DMS153 (cell line): Measurements from ENCODE around the gene FGD5.

Experiments used
- DNase-seq: peaks from one replicate; lab custom pipeline; 2025; lab: John Stamatoyannopoulos, UW

FGD5 gene

DNA sequence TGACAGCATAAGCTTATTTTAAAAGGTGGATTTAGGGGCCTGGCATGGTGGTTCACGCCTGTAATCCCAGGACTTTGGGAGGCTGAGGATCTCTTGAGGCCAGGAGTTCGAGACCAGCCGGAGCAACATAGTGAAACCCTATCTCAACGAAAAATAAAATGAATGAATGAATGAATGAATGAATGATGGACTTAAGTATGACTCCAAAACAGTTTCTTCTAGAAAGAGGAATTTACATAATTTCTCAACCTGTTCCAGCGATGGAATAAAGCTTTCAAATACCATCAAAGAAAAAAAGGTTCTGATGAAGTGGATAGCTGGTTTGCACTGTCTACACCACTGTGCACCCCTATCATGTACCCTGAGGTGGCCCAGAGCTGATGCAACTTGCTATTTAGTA lies 108.5 kb downstream of the FGD5 start:
- DNase-seq, result no peak

DNA sequence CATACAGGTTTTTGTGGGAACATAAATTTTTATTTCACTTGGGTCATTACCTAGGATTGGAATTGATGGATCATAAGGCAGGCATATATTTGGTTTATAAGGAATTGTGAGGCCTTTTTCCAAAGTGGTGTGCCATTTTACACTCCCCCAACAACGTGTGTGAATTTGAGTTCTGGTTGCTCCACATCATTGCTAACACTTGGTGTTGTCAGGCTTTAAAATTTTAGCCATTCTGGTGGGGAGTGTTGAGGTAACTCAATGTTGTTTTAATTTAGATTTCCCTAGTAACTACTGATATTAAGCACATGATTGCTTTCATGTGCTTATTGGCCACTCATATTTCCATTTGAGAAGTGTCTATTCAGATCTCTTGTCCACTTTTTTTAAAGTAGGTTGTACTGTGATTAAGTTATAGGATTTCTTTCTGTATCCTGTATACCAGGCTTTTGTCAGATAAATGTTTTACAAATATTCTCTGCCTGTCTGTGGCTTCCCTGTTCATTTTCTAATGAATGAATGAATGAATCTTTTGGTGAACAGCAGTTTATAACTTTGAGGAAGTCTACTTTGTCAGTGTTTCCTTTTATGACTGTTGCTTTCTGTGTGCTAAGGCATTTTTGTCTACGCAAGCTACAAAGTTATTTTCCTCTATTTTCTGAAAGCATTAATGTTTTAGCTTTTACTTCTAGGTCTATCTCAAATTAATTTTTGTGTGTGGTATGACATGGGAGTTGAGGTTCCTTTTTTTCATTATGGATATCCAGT lies 110.7 kb downstream of the FGD5 start:
- DNase-seq, result no peak

DNA sequence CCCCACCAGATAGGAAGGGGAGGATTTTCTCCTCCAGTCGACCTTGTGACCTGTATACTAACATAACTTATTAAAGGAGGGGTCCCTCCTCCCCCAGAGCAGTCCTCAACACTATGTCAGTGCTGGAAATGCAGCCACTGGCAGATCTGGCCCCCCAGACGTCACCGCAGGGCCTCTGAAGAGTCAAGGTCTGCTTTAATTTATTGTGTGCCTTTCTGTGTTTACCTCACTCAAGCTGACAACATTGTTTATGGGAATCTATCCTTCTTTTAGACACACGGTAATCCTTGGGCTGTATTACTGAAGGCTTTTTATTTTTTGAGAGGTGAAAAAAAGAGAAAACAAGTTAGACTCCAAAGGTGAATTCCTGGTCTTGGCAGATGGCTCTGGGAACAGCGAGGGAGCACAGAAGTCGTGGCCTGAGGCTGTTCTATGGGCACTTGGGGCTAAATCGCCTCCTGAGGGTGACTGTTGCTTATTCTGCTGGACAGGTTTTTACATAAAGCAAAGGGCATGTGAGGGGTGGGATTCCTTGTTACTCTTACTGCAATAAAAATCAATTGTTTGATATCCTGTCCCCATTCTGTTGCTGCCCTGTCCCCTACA lies 115.2 kb downstream of the FGD5 start:
- no peak for DNase-seq

DNA sequence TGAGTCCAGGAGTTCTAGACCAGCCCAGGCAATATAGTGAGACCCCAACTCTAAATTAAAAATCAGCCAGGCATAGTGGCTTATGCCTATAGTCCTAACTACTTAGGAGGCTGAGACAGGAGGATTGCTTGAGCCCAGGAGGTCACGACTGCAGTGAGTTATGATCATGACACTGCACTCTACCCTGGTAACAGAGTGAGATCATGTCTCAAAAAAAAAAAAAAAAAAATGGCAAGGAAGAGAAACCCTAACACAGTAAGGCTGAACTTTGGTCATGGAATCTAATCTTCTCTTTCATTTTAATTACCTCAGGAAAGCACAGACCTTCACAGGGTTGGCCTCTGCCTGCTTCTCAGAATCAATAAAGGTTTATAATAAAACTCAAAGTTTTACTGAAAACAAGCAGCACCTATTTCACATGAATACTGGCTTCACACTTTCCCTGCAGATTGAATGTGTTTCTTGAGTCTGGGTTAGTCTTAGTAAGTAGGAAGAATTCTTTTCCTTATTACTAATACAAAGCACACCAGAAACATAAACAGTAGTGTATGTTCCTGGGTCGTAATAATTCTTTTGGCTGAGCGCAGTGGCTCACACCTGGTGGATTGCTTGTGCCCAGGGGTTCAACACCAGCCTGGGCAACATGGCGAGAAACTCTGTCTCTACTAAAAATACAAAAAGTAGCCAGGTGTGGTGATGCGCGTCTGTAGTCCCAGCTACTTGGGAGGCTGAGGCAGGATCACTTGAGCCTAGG lies 117.0 kb downstream of the FGD5 start:
- no peak for DNase-seq

DNA sequence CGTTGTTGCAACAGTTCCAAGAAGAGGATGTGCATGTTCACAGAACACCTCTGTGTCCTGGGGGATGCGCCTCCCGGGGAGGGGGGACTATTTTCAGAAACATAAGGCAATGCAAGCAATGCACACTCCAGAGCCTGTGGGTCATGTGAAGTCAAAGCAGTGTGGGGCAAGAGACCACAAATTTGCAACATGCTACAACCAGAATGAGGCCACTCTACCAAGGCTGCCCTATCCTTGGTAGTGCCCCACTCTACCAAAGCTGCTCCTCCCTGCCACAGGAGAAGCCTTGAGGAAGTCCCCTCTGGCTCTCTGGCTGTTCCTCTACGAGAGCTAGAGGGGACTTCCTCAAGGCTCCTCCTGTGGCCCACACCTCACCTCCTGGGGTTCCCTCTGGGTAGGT lies 120.2 kb downstream of the FGD5 start:
- no peak for DNase-seq

DNA sequence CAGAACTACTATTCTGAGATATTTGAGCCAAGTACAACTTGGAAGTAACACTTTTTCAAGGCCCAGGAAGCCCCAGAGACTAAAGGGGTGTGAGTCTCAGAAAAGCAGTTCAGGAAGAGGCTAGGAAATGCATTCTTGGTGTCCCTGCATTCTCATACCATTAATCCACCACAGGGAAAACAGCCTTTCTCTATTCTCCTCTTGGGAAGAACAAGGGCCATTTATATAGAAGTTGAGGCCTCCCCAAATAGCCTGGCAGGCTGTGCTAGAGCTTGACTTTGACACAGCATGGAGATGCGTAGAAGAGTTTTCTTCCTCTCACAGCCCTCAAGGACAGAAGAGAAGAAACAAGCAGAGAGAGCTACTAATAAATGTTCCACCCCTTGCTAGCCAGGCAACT lies 123.1 kb downstream of the FGD5 start:
- DNase-seq, result no peak

DNA sequence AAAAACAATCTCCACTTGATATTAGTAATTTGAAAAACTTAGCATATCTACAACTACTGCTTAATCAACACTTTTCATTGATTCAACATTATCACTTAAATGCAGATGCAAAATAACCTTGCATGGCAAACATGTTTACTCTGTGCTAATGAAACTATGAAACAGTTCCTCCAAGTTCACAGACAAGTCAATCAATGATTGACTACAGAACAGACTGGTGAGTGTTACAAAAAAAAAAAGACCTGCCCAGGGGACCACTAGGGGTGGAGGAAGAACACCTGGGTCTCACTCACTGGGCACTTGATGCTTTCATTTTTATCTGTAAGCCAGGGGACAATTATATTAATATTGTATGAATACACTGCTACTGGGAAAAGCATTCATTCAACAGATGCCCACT lies 124.3 kb downstream of the FGD5 start:
- no peak for DNase-seq

DNA sequence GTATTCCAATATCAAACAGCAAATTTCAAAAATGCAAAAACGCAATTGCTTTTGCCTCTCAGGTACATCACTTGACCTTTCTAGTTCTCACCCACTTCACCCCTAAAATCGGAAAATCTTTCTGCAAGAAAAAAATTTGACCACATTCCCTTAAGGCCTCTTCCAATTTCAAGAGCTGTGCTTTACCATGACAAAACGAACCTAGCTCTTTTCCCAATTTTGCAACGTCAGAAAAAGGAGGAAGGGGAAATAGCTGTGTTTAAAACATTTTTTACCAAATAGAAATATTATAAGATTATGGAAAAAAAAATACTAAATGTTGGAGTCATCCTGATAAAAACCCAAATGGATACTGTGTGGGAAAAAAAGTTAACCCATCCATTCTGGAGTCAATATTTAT lies 127.5 kb downstream of the FGD5 start:
- no peak for DNase-seq

DNA sequence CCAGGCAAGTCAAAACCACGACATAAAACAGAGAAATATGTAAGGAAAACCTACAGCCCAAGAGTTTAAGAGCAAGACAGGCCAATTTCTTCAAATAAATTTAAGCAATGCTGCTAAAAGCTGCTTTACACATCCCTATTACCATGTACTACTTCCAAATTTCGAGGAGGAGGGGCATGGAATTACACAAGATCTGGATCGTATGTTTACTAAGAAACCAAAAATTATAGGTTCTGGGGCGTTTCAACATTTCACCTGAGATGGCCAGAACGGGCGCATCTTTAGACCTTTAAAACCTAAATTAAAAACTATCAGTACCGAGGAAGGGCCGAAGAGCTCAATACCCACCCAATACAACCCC lies 128.0 kb downstream of the FGD5 start:
- no peak for DNase-seq

DNA sequence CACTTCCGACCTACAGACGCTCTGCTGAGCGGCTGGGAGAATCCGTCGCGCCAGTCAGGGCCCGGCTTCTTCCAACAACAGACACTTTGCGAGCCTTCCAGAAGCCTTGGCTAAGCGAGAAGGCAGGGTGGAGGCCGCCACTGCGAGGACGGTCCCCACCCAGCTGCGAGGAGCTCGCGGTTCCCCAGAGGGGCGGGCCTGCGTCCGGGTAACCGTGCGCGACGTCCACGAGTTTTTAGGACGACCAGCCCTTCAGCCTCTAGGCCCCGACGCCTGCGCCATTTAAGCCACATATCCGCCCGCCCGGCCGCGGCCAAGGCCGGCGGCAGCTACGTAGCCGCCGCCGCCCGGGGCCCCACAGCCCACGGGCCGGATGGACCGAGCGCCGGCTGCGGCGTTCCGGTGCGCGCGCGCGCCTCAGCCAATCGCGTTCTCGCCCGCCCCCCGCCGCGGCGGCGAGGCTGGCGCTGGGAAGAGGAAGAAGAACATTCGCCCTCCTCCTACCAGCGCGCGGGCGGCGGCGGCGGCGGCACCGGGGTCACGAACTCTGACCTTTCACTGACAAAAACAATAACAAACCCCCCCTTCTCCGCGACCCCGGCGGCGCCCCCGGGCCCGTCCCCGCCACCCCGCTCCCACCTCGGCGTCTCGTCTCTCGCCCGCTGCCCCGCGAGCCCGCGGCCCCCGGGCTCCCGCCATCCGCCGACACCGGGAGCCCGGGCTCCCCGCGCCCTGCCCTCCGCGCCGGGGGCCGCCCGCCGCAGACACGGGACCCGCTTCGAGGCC lies 128.5 kb downstream of the FGD5 start, which contains the start of gene NR2C2:
TSS of gene NR2C2 (plus strand) at position 484 of the 786 bp plus-strand sequence. CDS start 56,332 bp downstream, outside the sequence.
- peak; percentile 20 for DNase-seq

DNA sequence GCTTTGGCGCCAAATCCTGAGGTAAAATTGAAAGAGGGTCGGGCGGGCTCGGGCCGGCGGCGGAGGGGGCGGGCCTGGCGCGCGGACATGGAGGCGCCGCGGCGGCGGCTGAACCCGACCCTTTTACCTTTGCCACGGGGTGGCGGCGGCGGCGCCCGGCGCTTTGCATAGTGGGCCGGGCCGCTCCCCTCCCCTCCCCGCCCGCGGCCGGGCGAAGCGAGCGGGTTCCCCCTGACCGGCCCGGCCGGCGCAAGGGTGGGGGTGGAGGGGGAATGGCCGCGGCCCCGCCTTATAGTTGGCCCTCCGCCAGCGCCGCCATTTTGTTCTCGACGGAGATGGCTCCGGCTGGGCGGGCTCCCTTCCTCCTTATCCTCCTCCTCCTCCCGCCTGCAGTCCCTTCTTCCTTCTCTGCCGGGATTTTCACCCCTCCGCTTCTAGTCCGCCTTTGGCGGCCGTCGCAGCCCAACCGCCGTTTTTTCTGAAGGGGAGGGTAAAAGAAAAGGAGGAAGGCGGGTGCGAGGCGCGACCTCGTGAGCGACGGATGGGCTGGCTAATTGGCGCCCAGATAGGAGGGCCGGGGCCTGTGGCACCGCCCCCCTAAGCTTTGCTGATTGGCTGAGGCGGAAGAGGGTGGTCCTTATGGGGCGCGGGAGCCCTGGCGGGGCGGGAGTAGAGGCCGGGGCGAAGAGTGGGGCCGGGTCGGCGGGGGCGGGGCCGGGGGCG lies 129.3 kb downstream of the FGD5 start:
- peak; percentile 78 for DNase-seq

DNA sequence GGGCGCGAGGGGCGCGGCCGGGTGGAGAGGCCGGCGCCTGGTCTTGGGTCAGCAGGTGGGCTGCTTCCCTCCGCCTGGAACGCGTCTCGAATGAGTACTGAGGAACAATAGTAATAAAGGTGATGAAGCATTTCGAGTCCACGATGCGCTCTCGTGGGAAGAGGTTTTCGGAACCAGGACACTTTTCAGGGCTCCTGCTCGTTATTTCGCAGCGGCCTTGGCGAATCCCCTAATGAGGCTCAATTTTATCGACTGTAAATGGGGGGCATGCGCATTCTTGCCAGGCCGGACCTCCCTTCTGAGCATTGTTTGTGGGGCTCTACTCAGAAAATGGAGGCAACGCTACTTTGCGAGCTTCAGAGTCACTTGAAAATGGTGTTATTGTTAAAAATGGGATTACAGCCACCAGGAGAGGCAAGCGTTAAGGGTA lies 129.9 kb downstream of the FGD5 start:
- no peak for DNase-seq

DNA sequence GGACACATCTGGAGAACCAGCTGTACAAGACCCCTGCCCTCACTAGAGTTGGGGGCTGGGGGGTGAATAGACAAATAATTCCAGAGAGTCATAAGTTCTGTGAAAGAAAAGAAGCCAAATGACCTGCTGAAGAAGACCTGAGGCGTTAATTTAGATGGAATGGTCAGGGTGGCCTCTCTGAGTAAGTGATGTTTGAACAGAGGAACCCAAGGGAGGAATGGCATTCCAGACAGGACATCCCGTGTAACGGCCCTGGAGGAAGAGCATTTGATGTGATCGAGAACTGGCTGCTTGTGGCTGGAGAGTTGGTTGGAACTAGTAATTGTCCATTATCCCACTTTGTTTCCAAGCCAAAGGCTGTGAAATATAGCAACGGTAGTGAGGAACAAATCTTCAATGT lies 130.4 kb downstream of the FGD5 start:
- no peak for DNase-seq

DNA sequence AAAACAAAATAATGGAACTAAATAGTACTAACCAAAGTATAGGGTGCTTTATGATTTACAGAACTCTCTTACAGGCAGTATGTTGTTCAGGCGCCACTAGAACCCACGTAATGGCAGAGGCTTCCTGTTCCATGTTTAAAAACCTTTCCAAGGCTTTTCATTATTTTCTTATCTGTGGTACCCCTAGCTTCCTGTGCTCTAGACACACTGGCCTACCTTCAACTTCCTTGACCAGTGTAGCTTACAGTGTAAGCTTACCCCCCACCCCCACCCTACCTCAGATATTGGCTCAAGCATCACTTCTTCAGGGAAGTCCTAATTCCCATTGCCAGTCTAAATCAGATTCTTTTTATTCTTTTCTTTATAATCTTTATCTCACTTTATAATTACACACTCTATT lies 131.5 kb downstream of the FGD5 start:
- DNase-seq, result no peak

DNA sequence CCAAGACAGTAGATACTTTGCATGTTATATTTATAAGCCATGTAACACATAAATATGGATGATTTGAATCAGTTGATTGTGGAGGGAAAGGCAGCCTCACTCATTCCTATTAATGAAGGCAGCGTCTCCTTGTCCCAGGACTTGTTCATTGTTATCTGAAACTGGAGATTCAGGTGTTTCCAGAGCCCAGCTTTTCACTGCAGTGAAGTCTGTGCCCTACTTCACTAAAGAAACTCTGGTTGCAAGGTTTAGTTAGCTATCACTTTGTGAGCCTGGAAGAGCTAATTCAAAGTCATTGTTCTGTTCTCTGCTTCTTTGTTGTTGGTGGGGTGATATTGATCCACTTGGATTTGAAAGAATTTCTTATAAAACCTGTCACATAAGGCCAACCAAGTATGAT lies 138.4 kb downstream of the FGD5 start:
- no peak for DNase-seq

DNA sequence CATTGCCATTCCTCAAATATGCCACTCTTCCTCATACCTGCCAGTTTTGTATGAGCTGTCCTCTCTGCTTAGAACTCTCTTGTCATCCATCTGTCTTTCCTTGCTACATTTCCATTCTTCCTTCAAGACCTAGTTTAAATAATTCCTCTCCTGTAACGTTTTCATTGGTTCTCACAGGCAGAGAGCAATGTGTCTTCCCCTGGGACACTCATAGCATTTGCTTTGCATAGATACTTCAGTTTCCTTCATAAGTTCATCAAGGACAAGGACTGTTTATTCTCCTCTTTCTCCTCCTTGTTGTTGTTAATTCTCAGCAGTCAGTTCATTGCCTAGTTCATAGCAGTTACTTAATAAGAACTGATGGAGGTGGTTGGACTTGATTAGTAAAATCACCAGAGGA lies 139.2 kb downstream of the FGD5 start:
- no peak for DNase-seq

DNA sequence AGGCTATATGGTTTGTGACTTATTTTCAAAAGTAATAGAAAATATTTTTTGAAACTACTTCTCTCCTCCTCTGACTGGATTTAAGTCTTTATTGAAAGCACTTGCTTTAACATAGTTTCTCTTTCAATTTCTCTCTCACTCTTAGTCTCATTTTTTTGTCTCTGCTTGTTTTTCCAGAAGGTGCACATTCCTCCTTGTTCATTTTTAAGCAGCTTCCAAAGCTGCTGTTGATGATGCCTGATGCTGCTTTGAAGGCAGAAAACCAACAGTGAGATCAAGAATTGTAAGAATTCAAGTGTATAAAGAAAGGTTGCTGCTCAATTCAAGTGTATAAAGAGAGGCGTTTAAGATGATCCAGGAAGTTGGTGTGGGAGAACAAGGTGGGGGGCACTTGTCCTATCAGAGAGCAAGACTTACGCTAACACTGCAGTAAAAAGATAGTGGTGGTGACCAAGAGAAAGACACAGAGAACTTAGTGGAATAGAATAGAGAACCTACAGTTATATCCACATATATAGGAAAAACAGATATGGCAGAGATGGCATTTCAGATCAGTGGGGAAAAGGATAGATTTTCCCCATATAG lies 140.7 kb downstream of the FGD5 start:
- DNase-seq, result no peak

DNA sequence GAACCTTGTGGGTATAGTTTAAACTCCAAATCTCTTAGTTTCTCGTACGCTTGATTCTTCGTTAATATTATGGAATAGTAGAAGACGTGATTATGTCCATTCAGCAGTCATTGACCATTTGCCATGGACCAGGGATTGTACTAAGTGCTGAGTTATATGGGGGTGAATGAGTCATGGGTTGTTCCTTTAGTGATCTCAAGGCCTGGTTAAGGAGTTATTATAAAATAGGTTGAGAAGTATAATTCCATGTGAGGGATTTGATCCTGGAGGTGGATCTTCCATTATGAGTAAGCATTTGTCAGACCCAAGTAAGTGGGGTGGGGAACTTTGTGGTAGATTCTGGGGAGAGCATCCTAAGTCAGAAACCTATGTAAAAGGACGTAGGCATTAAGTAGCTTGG lies 144.0 kb downstream of the FGD5 start:
- no peak for DNase-seq

DNA sequence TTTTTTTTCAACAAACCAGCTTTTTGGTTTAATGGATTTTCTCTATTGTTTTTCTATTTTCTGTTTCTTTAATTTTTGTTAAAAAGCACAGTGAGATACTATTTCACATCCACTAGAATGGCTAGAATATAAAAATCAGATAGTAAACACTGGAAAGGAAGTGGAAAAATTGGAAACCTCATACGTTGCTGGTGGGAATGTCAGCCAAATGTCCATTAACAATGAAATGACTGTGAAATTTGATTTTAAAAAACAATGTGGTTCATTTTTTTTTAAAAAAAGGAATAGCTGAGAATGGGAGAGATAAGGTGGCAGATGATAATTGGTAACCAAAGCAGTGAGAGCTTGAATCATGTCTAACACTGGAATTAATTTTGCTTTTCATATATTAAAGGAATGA lies 148.5 kb downstream of the FGD5 start:
- DNase-seq, result no peak

DNA sequence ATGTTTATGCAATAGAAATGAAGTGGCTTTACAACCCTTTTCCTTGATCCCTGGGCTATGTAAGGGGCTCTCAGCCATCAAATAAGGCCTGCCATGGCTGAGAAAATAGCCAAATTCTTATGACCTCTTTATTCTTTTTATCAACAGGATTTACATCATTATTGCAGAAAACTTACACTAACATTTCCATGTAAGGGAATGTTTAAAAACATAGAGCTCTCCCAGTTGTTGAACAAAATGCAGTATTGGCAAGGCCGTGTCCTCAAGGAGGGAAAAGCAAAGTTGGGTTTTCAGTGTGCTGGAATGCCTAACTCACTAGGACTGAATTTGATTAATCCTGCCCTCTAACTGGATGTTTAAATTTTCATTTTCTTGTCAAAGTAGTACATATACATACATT lies 150.9 kb downstream of the FGD5 start:
- DNase-seq, result no peak

DNA sequence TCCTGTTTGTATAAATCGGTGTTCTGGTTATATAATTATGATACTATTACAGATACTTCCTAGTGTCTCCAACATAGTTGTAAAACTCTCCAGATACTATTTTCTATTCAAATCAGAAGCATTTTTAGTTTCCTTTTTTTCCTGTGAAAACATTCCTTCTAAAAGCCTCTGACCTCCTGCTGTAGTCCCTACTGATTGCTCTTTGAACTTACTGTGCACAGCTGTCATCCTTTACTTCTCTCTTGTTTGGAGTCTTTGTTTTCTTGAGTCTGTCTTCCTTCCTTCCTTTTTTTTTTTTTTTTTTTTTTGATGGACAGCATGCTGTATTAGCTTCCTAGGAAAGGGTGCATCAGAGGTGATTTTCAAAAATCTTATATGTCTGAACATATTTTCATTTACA lies 157.6 kb downstream of the FGD5 start:
- DNase-seq, result no peak
